NOMO-1 treated with DMSO at 0.1 percent for 48 hours (cell line): ENCODE measurements around the gene CCNY.

ENCODE experiments used
- DNase-seq: peaks from one replicate; lab custom pipeline; 2025; ENCODE audit not compliant: unreplicated experiment; lab: John Stamatoyannopoulos, UW

CCNY gene

GRCh38 chr10:35448687-35449662 is 112.7 kb downstream of the CCNY start:
- DNase-seq, result no peak

GRCh38 chr10:35449944-35450343 is 113.6 kb downstream of the CCNY start:
- no peak for DNase-seq

- peak; percentile 82 for DNase-seq
Measured at GRCh38 chr10:35451151-35452016, 115.1 kb downstream of the CCNY start.

- no peak for DNase-seq
Measured at GRCh38 chr10:35452171-35452570, 115.9 kb downstream of the CCNY start.

GRCh38 chr10:35452847-35453246 is 116.5 kb downstream of the CCNY start:
- no peak for DNase-seq

- peak; percentile 66 for DNase-seq
Measured at GRCh38 chr10:35453855-35454532, 117.7 kb downstream of the CCNY start.

- DNase-seq, result no peak
Measured at GRCh38 chr10:35456153-35456720, 119.9 kb downstream of the CCNY start.

- DNase-seq, result no peak
Measured at GRCh38 chr10:35456784-35457183, 120.5 kb downstream of the CCNY start.

- DNase-seq, result no peak
Measured at GRCh38 chr10:35458500-35459448, 122.5 kb downstream of the CCNY start.

- DNase-seq, result no peak
Measured at GRCh38 chr10:35459449-35459847, 123.1 kb downstream of the CCNY start.

- DNase-seq, result no peak
Measured at GRCh38 chr10:35460852-35461460, 124.6 kb downstream of the CCNY start.

GRCh38 chr10:35462491-35462934 is 126.2 kb downstream of the CCNY start:
- DNase-seq, result no peak

GRCh38 chr10:35463105-35463867 is 127.0 kb downstream of the CCNY start:
- no peak for DNase-seq

- DNase-seq, result no peak
Measured at GRCh38 chr10:35463878-35464277, 127.6 kb downstream of the CCNY start.

- DNase-seq, result no peak
Measured at GRCh38 chr10:35464825-35465456, 128.6 kb downstream of the CCNY start.

GRCh38 chr10:35465673-35466072 is 129.4 kb downstream of the CCNY start:
- DNase-seq, result no peak

GRCh38 chr10:35466170-35466569 is 129.9 kb downstream of the CCNY start:
- no peak for DNase-seq

GRCh38 chr10:35466661-35467060 is 130.4 kb downstream of the CCNY start:
- DNase-seq, result no peak
